GM12892 (cell line): ENCODE measurements around the gene EPHA8.

ENCODE experiments used
- POLR2A ChIP-seq: IDR thresholded peaks from 2 replicates; pipeline ENCODE4 v1.6.1; 2011; ENCODE audit warnings: low read depth, low read length, control low read depth
- POLR2AphosphoS5 ChIP-seq: IDR thresholded peaks from 2 replicates; pipeline ENCODE4 v1.6.1; 2011; ENCODE audit warnings: low read depth, low read length, control low read depth
- TAF1 ChIP-seq: IDR thresholded peaks from 2 replicates; pipeline ENCODE4 v1.6.1; 2011; ENCODE audit warnings: low read depth, mild to moderate bottlenecking, control low read depth, low read length, borderline replicate concordance

DNA sequence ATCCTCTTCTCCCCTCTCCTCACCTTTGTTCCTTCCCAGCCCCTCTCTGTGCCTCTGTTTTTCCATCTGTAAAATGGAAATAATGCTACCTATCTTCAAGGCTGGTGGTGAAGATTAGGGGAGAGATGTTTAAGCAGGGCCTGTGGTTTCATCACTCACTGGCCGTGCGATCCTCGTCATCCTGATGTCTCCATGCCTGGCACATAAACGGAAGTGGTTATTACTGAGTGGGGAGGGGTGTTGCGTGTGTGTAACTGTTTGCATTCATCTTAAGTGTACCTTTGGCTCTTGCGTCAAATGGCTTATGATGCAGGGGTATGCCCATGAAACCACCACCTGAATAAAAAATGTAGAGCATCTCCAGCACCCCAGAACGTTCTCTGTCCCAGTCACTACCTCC, 56.0 kb downstream of the EPHA8 start:
- TF ChIP-seq POLR2A: no peak
- TF ChIP-seq POLR2AphosphoS5: no peak
- no peak for TF ChIP-seq TAF1
